CD8-positive, alpha-beta memory T cell (primary cell): ENCODE data around the gene PRR23C. TPM values are rescaled to one million over a fixed set of nuclear protein-coding genes. Genes with fewer than 3 reads are reported as not detected.

Experiments used
- CTCF ChIA-PET: fragments of 350-600 bp; sonication (Branson Sonifier 250); formaldehyde crosslinking; loops from one replicate; lab custom pipeline; 2021; ENCODE audit warnings: antibody characterized with exemption; lab: Charles Lee
- POLR2A ChIA-PET: fragments of 350-600 bp; sonication (Branson Sonifier 250); formaldehyde crosslinking; loops from one replicate; lab custom pipeline; 2021; ENCODE audit warnings: antibody characterized with exemption; lab: Charles Lee
- DNase-seq, 5 donors: peaks; one replicate each; pipeline versions ENCODE4 v3.0.0 to v3.0.0-alpha.2; 2020 to 2022; ENCODE audit warnings: mixed read lengths in 1 of 5
- H3K27ac ChIP-seq: one replicate; pipeline ENCODE4 v1.7.0; 2013; ENCODE audit warnings: low read depth, mild to moderate bottlenecking, low read length, moderate library complexity
- H3K27me3 ChIP-seq: 2 replicates; pipeline ENCODE4 v1.7.0; 2013; ENCODE audit warnings: low read length, mild to moderate bottlenecking; ENCODE audit not compliant: insufficient read depth, poor library complexity, severe bottlenecking
- H3K36me3 ChIP-seq: 2 replicates; pipeline ENCODE4 v1.7.0; 2013; ENCODE audit warnings: mild to moderate bottlenecking, low read length, moderate library complexity; ENCODE audit not compliant: insufficient read depth
- H3K4me1 ChIP-seq: 2 replicates; pipeline ENCODE4 v1.7.0; 2013; ENCODE audit warnings: mild to moderate bottlenecking, low read length, moderate library complexity; ENCODE audit not compliant: insufficient read depth
- H3K4me3 ChIP-seq: 2 replicates; pipeline ENCODE4 v1.7.0; 2013; ENCODE audit warnings: mild to moderate bottlenecking, low read length
- H3K9me3 ChIP-seq: 2 replicates; pipeline ENCODE4 v1.7.0; 2013; ENCODE audit warnings: mild to moderate bottlenecking, low read length
- H3K27ac Mint-ChIP-seq, 8 donors: one replicate each; pipeline ENCODE4 v1.8.0; 2020 to 2021; ENCODE audit warnings: mixed read lengths in 8 of 8, mild to moderate bottlenecking in 6 of 8, inconsistent platforms in 3 of 8, moderate library complexity in 3 of 8
- H3K27me3 Mint-ChIP-seq, 2 donors: one replicate each; pipeline ENCODE4 v1.8.0; 2020 to 2021; ENCODE audit warnings: mixed read lengths in 2 of 2, mild to moderate bottlenecking in 1 of 2, moderate library complexity in 1 of 2
- H3K36me3 Mint-ChIP-seq, 3 donors: one replicate each; pipeline ENCODE4 v1.8.0; 2020 to 2021; ENCODE audit warnings: mixed read lengths in 3 of 3, inconsistent platforms in 1 of 3, mild to moderate bottlenecking in 1 of 3
- H3K4me1 Mint-ChIP-seq, 3 donors: one replicate each; pipeline ENCODE4 v1.8.0; 2020 to 2021; ENCODE audit warnings: mixed read lengths in 3 of 3, inconsistent platforms in 1 of 3, mild to moderate bottlenecking in 1 of 3
- H3K4me3 Mint-ChIP-seq, 7 donors: one replicate each; pipeline ENCODE4 v1.8.0; 2020 to 2021; ENCODE audit warnings: mixed read lengths in 7 of 7, mild to moderate bottlenecking in 6 of 7, moderate library complexity in 4 of 7, inconsistent platforms in 2 of 7
- H3K9me3 Mint-ChIP-seq, 5 donors: one replicate each; pipeline ENCODE4 v1.8.0; 2020 to 2022; ENCODE audit warnings: mixed read lengths in 5 of 5, mild to moderate bottlenecking in 3 of 5, moderate library complexity in 2 of 5, inconsistent platforms in 1 of 5
- polyA plus RNA-seq: library from polyadenylated mRNA; unstranded; fragments of 300-500 nt; fragmentation: Illumina TruSeq; gene quantifications from one replicate; pipeline ENCODE4 v1.2.3, GENCODE V29; 2021
- total RNA-seq, 2 experiments: library from RNA; stranded (reverse); gene quantifications; one replicate each; pipeline ENCODE4 v1.2.3, GENCODE V29; 2021

Gene PRR23C
- total and polyA plus RNA-seq, 3 experiments from 2014 or later = not detected

DNA sequence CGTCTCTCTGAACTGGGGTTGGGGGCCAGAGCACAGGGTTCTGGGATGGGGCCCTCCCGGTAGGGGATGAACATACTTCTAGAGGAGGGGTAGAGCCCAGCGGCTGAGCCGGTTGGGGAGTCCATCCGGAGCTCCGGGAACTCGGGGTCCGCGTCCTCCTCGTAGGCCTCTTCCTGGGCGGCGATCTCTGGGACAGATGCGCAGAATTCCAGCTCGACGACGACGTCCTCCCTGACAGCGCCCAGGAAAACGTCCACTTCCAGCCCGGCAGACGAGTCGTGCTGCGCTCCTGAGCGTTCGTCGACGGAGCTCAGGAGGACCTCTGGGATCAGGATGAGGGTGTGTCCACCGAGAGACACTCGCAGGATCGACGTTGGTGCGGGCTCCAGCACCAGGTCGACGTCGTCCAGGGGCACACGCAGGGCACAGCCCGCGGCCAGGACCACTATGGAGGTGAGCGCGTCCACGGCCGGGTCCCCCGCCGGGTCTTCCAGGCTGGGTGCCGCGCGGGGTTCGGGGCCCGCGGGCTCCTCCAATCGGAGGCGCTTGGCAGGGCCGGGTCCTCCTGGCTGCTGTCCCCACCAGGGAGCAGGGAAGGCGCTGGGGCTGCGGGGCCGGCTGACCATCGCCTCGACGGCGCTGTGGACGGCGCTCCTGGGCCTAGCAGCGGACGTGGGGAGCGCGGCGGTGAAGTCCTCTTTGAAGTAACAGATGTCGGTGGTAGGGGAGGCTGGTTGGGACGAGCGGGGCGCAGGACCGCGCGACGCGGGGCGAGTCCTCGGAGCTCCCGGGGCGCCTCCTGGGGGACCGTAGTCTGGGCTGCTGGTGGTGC, 24.4 kb downstream of the PRR23C start:
- Histone ChIP-seq H3K27ac (no peak overlapping the region), H3K9me3 (no peaks in the 10 kb centered on the region), H3K4me3 (no peak overlapping the region), H3K36me3 (no peaks in the 10 kb centered on the region), H3K27me3 (no peaks in the 10 kb centered on the region), H3K4me1 (no peaks in the 10 kb centered on the region)
- Mint-ChIP-seq H3K4me1 (no peaks in the 10 kb centered on the region), H3K27me3 (peaks cover 2 to 10% of the 10 kb centered on the region in 2 donors), H3K36me3 (no peaks in the 10 kb centered on the region), H3K9me3 (peaks cover 0 to 8% (median 5%) of the 10 kb centered on the region in 5 donors), H3K4me3 (no peak overlapping the region), H3K27ac (no peak overlapping the region)
- ChIA-PET POLR2A (no interaction called here), CTCF (no interaction called here)
- no peak for DNase-seq

DNA sequence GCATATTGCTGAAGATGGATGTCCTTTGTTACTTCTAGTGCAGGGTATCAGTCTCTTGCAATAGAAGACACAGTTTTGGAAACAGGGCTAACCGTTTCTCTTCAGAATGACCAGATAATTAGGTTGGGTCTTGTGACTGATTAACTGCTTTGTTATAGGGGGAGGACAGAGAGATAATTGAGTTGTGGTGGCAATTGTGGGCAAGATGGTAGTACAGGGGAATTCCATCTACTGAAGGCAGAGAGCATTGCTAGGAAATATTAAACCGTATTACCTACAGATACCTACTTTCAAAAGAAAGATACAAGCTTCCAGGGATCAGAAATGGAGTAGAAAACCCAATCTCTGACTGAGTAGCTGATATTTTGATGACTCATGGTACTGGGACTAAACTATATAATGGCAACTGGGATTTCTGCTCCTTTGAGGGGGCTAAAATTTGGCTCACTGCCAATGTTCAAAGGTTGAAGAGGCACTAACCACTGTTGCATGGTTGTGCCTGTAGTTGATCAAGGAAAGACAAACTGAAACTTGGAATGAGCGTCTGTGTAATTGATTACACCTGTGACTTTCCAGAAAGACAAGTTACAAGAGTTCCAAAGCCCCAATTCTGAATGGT, 28.2 kb downstream of the PRR23C start:
- no peak overlapping the region for H3K27ac Mint-ChIP-seq
- H3K27ac ChIP-seq = no peak overlapping the region
- H3K27me3 ChIP-seq = no peaks in the 10 kb centered on the region
- H3K4me1 ChIP-seq = no peaks in the 10 kb centered on the region
- no peak overlapping the region for H3K4me3 ChIP-seq
- H3K4me3 Mint-ChIP-seq = no peak overlapping the region
- ChIA-PET POLR2A (no interaction called here), CTCF (no interaction called here)
- peaks cover 4 to 16% (median 15%) of the 10 kb centered on the region in 5 donors for H3K9me3 Mint-ChIP-seq
- no peak for DNase-seq
- no peaks in the 10 kb centered on the region for H3K9me3 ChIP-seq
- no peaks in the 10 kb centered on the region for H3K4me1 Mint-ChIP-seq
- no peaks in the 10 kb centered on the region for H3K36me3 Mint-ChIP-seq
- no peaks in the 10 kb centered on the region for H3K36me3 ChIP-seq
- peaks cover 4 to 11% of the 10 kb centered on the region in 2 donors for H3K27me3 Mint-ChIP-seq

DNA sequence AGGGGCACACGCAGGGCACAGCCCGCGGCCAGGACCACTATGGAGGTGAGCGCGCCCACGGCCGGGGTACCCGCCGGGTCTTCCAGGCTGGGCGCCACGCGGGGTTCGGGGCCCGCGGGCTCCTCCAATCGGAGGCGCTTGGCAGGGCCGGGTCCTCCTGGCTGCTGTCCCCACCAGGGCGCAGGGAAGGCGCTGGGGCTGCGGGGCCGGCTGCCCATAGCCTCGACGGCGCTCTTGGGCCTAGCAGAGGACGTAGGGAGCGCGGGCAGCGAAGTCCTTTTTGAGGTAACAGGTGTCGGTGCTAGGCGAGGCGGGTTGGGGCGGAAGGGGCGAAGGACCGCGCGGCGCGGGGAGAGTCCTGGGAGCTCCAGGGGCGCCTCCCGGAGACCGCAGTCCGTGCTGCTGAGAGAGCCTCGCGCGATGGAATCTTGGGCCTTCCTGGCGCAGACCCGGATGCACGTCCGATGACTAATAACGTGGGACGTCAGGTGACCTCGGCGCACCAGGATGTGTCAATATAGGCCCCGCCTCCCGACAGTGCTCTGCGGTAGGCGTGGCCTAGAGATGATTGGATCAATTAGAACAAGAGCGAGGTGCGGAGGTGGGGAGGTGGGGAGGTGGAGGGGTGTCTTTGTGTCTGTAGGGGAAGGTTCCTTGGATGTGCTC, 38.5 kb downstream of the PRR23C start, which contains the start of gene PRR23A:
TSS of gene PRR23A (minus strand) at position 218 of the 666 bp plus-strand sequence. CDS start at position 218, 0 bp downstream.
- ChIA-PET CTCF (no interaction called here), POLR2A (no interaction called here)
- Histone ChIP-seq H3K27ac (no peak within 1 kb of the TSS), H3K4me1 (no peaks in the 10 kb centered on the region), H3K9me3 (no peaks in the 10 kb centered on the region), H3K27me3 (no peaks in the 10 kb centered on the region), H3K36me3 (no peaks in the 10 kb centered on the region), H3K4me3 (no peak within 1 kb of the TSS)
- H3K4me3 Mint-ChIP-seq = no peak within 1 kb of the TSS
- H3K27ac Mint-ChIP-seq = no peak within 1 kb of the TSS
- H3K9me3 Mint-ChIP-seq = peaks cover 11 to 23% (median 13%) of the 10 kb centered on the region in 5 donors
- DNase-seq = no peak
- H3K36me3 Mint-ChIP-seq = peaks cover 0 to 6% (median 0%) of the 10 kb centered on the region in 3 donors
- peaks cover 2 to 4% of the 10 kb centered on the region in 2 donors for H3K27me3 Mint-ChIP-seq
- no peaks in the 10 kb centered on the region for H3K4me1 Mint-ChIP-seq

DNA sequence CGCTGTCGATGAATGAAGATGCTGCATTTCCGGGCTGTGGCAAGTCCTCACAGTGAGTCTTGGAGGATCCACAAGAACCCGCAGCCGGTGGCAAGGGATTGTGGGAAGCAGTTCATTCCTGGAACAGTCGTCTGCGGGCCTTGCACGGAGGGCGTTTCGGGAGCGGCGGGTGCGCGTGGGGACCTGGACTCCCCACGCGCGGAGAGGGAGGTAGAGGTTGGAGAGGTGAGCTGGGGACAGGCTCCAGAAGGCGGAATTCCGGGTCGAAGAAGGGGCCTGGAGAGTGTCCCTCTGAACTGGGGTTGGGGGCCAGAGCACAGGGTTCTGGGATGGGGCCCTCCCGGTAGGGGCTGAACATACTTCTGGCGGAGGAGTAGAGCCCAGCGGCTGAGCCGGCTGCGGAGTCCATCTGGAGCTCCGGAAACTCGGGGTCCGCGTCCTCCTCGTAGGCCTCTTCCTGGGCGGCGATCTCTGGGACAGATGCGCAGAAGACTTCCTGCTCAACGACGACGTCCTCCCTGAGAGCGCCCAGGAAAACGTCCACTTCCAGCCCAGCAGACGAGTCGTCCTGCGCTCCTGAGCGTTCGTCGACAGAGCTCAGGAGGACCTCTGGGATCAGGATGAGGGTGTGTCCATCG, 39.2 kb downstream of the PRR23C start:
- H3K9me3 ChIP-seq = no peaks in the 10 kb centered on the region
- H3K9me3 Mint-ChIP-seq = peaks cover 9 to 25% (median 15%) of the 10 kb centered on the region in 5 donors
- CTCF ChIA-PET = no interaction called here
- no peak overlapping the region for H3K27ac Mint-ChIP-seq
- H3K36me3 Mint-ChIP-seq = peaks cover 0 to 6% (median 0%) of the 10 kb centered on the region in 3 donors
- H3K36me3 ChIP-seq = no peaks in the 10 kb centered on the region
- DNase-seq = no peak
- no peaks in the 10 kb centered on the region for H3K4me1 Mint-ChIP-seq
- H3K4me3 Mint-ChIP-seq = no peak overlapping the region
- no peaks in the 10 kb centered on the region for H3K4me1 ChIP-seq
- peaks cover 2 to 8% of the 10 kb centered on the region in 2 donors for H3K27me3 Mint-ChIP-seq
- no peak overlapping the region for H3K4me3 ChIP-seq
- H3K27me3 ChIP-seq = no peaks in the 10 kb centered on the region
- H3K27ac ChIP-seq = no peak overlapping the region
- POLR2A ChIA-PET = no interaction called here

DNA sequence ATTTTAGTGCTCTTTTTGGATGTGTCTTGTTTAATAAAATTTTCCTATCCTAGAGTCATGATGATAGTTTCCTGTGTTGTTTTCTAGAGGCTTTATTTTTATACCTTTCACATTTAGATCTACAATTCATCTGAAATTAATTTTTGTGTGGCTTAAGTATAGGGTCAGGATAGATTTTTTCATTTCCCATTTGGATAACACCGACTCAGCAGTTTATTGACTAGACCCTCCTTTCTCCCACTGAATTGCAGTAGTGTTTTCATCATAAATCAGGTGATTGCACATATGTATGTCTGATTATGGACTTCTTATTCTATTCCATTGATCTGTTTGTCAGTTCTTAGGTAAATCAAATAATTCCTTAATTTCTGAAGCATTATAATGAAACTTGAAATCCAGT, 49.0 kb downstream of the PRR23C start:
- Mint-ChIP-seq H3K4me1 (no peaks in the 10 kb centered on the region), H3K9me3 (peaks cover 0 to 3% (median 0%) of the 10 kb centered on the region in 5 donors), H3K27ac (no peak overlapping the region), H3K27me3 (peaks cover 11 to 39% of the 10 kb centered on the region in 2 donors), H3K36me3 (no peaks in the 10 kb centered on the region), H3K4me3 (no peak overlapping the region)
- Histone ChIP-seq H3K4me3 (no peak overlapping the region), H3K9me3 (no peaks in the 10 kb centered on the region), H3K27ac (no peak overlapping the region), H3K4me1 (no peaks in the 10 kb centered on the region), H3K36me3 (no peaks in the 10 kb centered on the region), H3K27me3 (peaks cover 5% of the 10 kb centered on the region)
- ChIA-PET POLR2A (no interaction called here), CTCF (no interaction called here)
- no peak for DNase-seq

Other genes with a start within 250 kb of the PRR23C start
- 10 to 100 TPM; 17.3 to 17.6 TPM for gene PIK3CB, start 210.0 kb downstream of the PRR23C start, total RNA-seq
- gene PIK3CB, start 210.0 kb downstream of the PRR23C start, polyA plus RNA-seq = 17.1 TPM
- not detected for gene FOXL2, start 97.8 kb downstream of the PRR23C start, total RNA-seq
- not detected for gene FOXL2, start 97.8 kb downstream of the PRR23C start, polyA plus RNA-seq
- gene FOXL2NB, start 97.7 kb downstream of the PRR23C start, total RNA-seq = not detected
- not detected for gene FOXL2NB, start 97.7 kb downstream of the PRR23C start, polyA plus RNA-seq
- gene PRR23A, start 38.6 kb downstream of the PRR23C start, total RNA-seq = not detected
- not detected for gene PRR23A, start 38.6 kb downstream of the PRR23C start, polyA plus RNA-seq
- not detected for gene PRR23B, start 24.0 kb downstream of the PRR23C start, total RNA-seq
- not detected for gene PRR23B, start 24.0 kb downstream of the PRR23C start, polyA plus RNA-seq